Peyer's patch (tissue), 4 donors: Measurements from ENCODE around the gene ZBTB3.

Source experiments
- CTCF ChIP-seq, 6 experiments: fragments of 450-650 bp in 4 of 6; fragments of 200-600 bp in 2 of 6; sonication (generic) in 1 of 6; IDR thresholded peaks; one replicate each; pipeline ENCODE4 v1.5.1; 2017 to 2019; ENCODE audit warnings: antibody characterized with exemption in 6 of 6, mild to moderate bottlenecking in 3 of 6, moderate library complexity in 1 of 6
- POLR2A ChIP-seq, 2 donors: fragments of 450-650 bp; IDR thresholded peaks; one replicate each; pipeline ENCODE4 v1.5.1; 2017; ENCODE audit warnings: antibody characterized with exemption in 2 of 2, mild to moderate bottlenecking in 2 of 2, moderate library complexity in 2 of 2

GRCh38 chr11:62732830-62733229 lies 21.1 kb downstream of the ZBTB3 start:
- TF ChIP-seq CTCF (IDR thresholded peaks at IDR 0.05), result peak in 2 of 6 experiments; percentile 7 to 13
- TF ChIP-seq POLR2A (IDR thresholded peaks at IDR 0.05), result no peak
